HepG2 (cell line): ENCODE data around the gene RNLS. TPM values are rescaled to one million over a fixed set of nuclear protein-coding genes. Genes with fewer than 3 reads are reported as not detected.

Experiments
- ATAC-seq: fragments of 200-7000 bp; cut with Tn5 transposase; 3 replicates; pipeline ENCODE4 v1.9.1; 2020; ENCODE audit warnings: mild to moderate bottlenecking, moderate library complexity
- BruUV-seq: library from RNA; stranded (reverse); fragments of 400-500 nt; replicated peaks from 2 replicates; lab custom pipeline; 2021; lab: Mats Ljungman, UMichigan
- CTCF ChIA-PET: fragments of 300-600 bp; formaldehyde crosslinking; extraction: SDS; loops from one replicate; lab custom pipeline; 2021; ENCODE audit warnings: low total read pairs, inconsistent platforms, low intra/inter-chr PET ratio; lab: Yijun Ruan, JAX
- POLR2A ChIA-PET: fragments of 350-600 bp; sonication (Branson Sonifier 250); formaldehyde crosslinking; loops from one replicate; lab custom pipeline; 2020; ENCODE audit warnings: antibody characterized with exemption, inconsistent platforms; lab: Yijun Ruan, JAX
- DNase-seq: peaks from one replicate; pipeline ENCODE4 v3.0.0-alpha.2; 2015; ENCODE audit warnings: low spot score
- FAIRE-seq: peaks from 3 replicates; lab custom pipeline; 2011; peaks lifted over from hg19 to GRCh38; lab: Jason Lieb, UNC
- H2AFZ ChIP-seq: one replicate; pipeline ENCODE4 v1.6.1; 2011; ENCODE audit warnings: low read length, inconsistent platforms
- H3K27ac ChIP-seq: fragments of 300-600 bp; 3 replicates; pipeline ENCODE4 v1.8.0; 2011; ENCODE audit warnings: mixed run types, mild to moderate bottlenecking, mixed read lengths, low read length, inconsistent platforms; ENCODE audit not compliant: insufficient read depth; ENCODE audit errors: extremely low read length
- H3K27me3 ChIP-seq, 2 experiments: fragments of 200-600 bp in 1 of 2; 2 replicates in 1 of 2; 3 replicates in 1 of 2; pipeline versions ENCODE4 v1.6.0 to v1.8.0; 2011; ENCODE audit warnings: low read length in 2 of 2, mild to moderate bottlenecking in 2 of 2, moderate library complexity in 2 of 2, inconsistent platforms in 1 of 2; ENCODE audit not compliant: insufficient read depth in 2 of 2, control insufficient read depth in 1 of 2
- H3K36me3 ChIP-seq, 2 experiments: fragments of 200-600 bp in 1 of 2; replicated peaks in 1 of 2; 2 replicates in 1 of 2; 3 replicates in 1 of 2; pipeline versions ENCODE4 v1.5.1 to v1.8.0; 2011; ENCODE audit warnings: low read length in 2 of 2, inconsistent platforms in 1 of 2; ENCODE audit not compliant: insufficient read depth in 2 of 2, control insufficient read depth in 1 of 2
- H3K4me1 ChIP-seq: 2 replicates; pipeline ENCODE4 v1.5.1; 2012; ENCODE audit warnings: low read length, inconsistent platforms; ENCODE audit not compliant: insufficient read depth
- H3K4me2 ChIP-seq: 2 replicates; pipeline ENCODE4 v1.6.0; 2011; ENCODE audit warnings: low read depth, low read length, inconsistent platforms
- H3K4me3 ChIP-seq, 3 experiments: fragments of 200-600 bp in 1 of 3; sonication (generic), shearing (Covaris generic) in 1 of 3; replicated peaks in 1 of 3; 2 replicates each; pipeline ENCODE4 v1.5.1; 2011 to 2016; ENCODE audit warnings: low read length in 3 of 3, inconsistent platforms in 2 of 3, low read depth in 2 of 3, mild to moderate bottlenecking in 2 of 3, control low read depth in 1 of 3, mixed read lengths in 1 of 3; ENCODE audit not compliant: insufficient read depth in 1 of 3
- H3K79me2 ChIP-seq: one replicate; pipeline ENCODE4 v1.6.1; 2011; ENCODE audit warnings: low read length, inconsistent platforms; ENCODE audit not compliant: insufficient read depth
- H3K9ac ChIP-seq: 2 replicates; pipeline ENCODE4 v1.6.0; 2011; ENCODE audit warnings: mild to moderate bottlenecking, low read depth, low read length, inconsistent platforms; ENCODE audit not compliant: insufficient read depth
- H3K9me3 ChIP-seq: 2 replicates; pipeline ENCODE4 v1.5.1; 2012; ENCODE audit warnings: mild to moderate bottlenecking, low read length
- H4K20me1 ChIP-seq: 2 replicates; pipeline ENCODE4 v1.6.0; 2011; ENCODE audit warnings: inconsistent platforms, mild to moderate bottlenecking, low read length, moderate library complexity; ENCODE audit not compliant: insufficient read depth
- CCAR2 ChIP-seq: fragments of 200-400 bp; formaldehyde crosslinking; optimal IDR thresholded peaks from 2 replicates; pipeline ENCODE3; 2018; ENCODE audit warnings: low read depth, mild to moderate bottlenecking, low read length, moderate library complexity
- CREM ChIP-seq, 2 experiments: sonication (generic) in 1 of 2; formaldehyde crosslinking in 1 of 2; IDR thresholded peaks; 2 replicates each; pipeline versions ENCODE4 v1.4.0 to v1.6.1; 2016 to 2020; ENCODE audit warnings: antibody characterized with exemption in 1 of 2, mild to moderate bottlenecking in 1 of 2, missing genetic modification reagents in 1 of 2
- FLYWCH1 ChIP-seq: sonication (generic); formaldehyde crosslinking; IDR thresholded peaks from 2 replicates; pipeline ENCODE4 v1.8.1; 2023; ENCODE audit warnings: mild to moderate bottlenecking, missing genetic modification reagents
- PLRG1 ChIP-seq: fragments of 450-650 bp; conservative IDR thresholded peaks from 2 replicates; pipeline ENCODE4 v1.6.1; 2016
- SRSF9 ChIP-seq: fragments of 200-400 bp; formaldehyde crosslinking; IDR thresholded peaks from 2 replicates; pipeline ENCODE4 v1.6.1; 2018; ENCODE audit warnings: borderline replicate concordance, mild to moderate bottlenecking, low read depth, low read length; ENCODE audit not compliant: insufficient read depth, poor library complexity, severe bottlenecking
- ZBTB10 ChIP-seq: sonication (generic); formaldehyde crosslinking; IDR thresholded peaks from 2 replicates; pipeline ENCODE4 v1.4.0; 2020; ENCODE audit warnings: missing genetic modification reagents, borderline replicate concordance
- ZBTB2 ChIP-seq: sonication (generic); formaldehyde crosslinking; IDR thresholded peaks from 2 replicates; pipeline ENCODE4 v1.8.0; 2022; ENCODE audit warnings: low read depth, missing genetic modification reagents
- ZBTB26 ChIP-seq: IDR thresholded peaks from 2 replicates; pipeline ENCODE4 v1.6.1; 2016; ENCODE audit warnings: missing compliant biosample characterization, missing genetic modification reagents, borderline replicate concordance
- ZNF747 ChIP-seq: sonication (generic); formaldehyde crosslinking; IDR thresholded peaks from 2 replicates; pipeline ENCODE4 v1.8.1; 2023; ENCODE audit warnings: missing genetic modification reagents, mild to moderate bottlenecking, borderline replicate concordance
- ZSCAN29 ChIP-seq: sonication (generic); formaldehyde crosslinking; conservative IDR thresholded peaks from 2 replicates; pipeline ENCODE4 v1.4.0; 2020; ENCODE audit warnings: mild to moderate bottlenecking, missing genetic modification reagents
- WGBS: methylation state at CpG from one replicate; pipeline ENCODE4 v1.1.6; 2017; ENCODE audit warnings: low lambda C conversion rate; 5-methylcytosine and 5-hydroxymethylcytosine counted together
- in situ Hi-C: cut with HindIII; loops from 2 replicates; pipeline ENCODE4 v1.10.0; 2017; ENCODE audit warnings: low pct_unique_long_range_greater_than_20kb; ENCODE audit not compliant: extremely low pct_ligation_motif_present
- intact Hi-C: fragments of 100-400 bp; cut with micrococcal nuclease; formaldehyde crosslinking; loops from one replicate; pipeline ENCODE4 v1.10.0; 2022; ENCODE audit not compliant: unreplicated experiment
- polyA plus RNA-seq, 8 experiments: library from polyadenylated mRNA; depleted of rRNA in 3 of 8; stranded (reverse) in 7 of 8; unstranded in 1 of 8; fragments of >200 nt; fragmentation: Illumina TruSeq in 4 of 8; extraction: Trizol in 4 of 8; gene quantifications; 2 replicates each; pipeline versions ENCODE4 v1.2.1 to v1.2.3, GENCODE V29; 2011 to 2016; ENCODE audit warnings: low read depth in 4 of 8, missing spikeins in 1 of 8, mixed read lengths in 1 of 8; ENCODE audit not compliant: insufficient read depth in 1 of 8
- total RNA-seq, 5 experiments: library from RNA; depleted of rRNA; stranded (reverse); fragments of >200 nt; fragmentation: Illumina TruSeq; extraction: Trizol; gene quantifications; 2 replicates each; pipeline ENCODE4 v1.2.3, GENCODE V29; 2016; ENCODE audit warnings: low read depth in 1 of 5

Gene RNLS
- total and polyA plus RNA-seq, 2 of the 13 experiments (the other 11 are each of a cell fraction or from before 2014, with no cell fraction given) = not detected

- ChIA-PET POLR2A (no interaction called here), CTCF (no interaction called here)
- TF ChIP-seq CCAR2 = no peak
- TF ChIP-seq ZBTB26 (CRISPR knock-in tag) = no peak
- Histone ChIP-seq H3K36me3 (no peaks in the 10 kb centered on the region), H2AFZ (no peak overlapping the region), H3K4me2 (no peak overlapping the region), H3K27ac (no peak overlapping the region), H4K20me1 (no peaks in the 10 kb centered on the region), H3K79me2 (no peaks in the 10 kb centered on the region), H3K9ac (no peak overlapping the region), H3K4me3 (no peak overlapping the region), H3K27me3 (no peaks in the 10 kb centered on the region), H3K9me3 (no peaks in the 10 kb centered on the region), H3K4me1 (no peaks in the 10 kb centered on the region)
- no TSS peak for BruUV-seq
- WGBS = 0% methylated on average over 1 of the region's 1 CpG
- FAIRE-seq = no peak
- DNase-seq = no peak
- in situ Hi-C loops = no loop called here
- ATAC-seq = no peak
- intact Hi-C loops = no loop called here
Measured at GRCh38 chr10:88450201-88450600, 132.9 kb downstream of the RNLS start.

GRCh38 chr10:88442716-88443115 is 140.4 kb downstream of the RNLS start:
- H3K9ac ChIP-seq = no peak overlapping the region
- ChIA-PET CTCF (no interaction called here), POLR2A (no interaction called here)
- no peak overlapping the region for H2AFZ ChIP-seq
- no peak overlapping the region for H3K4me3 ChIP-seq
- TF ChIP-seq CREM (IDR thresholded peaks at IDR 0.05) (no peak), CREM (CRISPR knock-in tag; IDR thresholded peaks at IDR 0.05) (no peak), SRSF9 (no peak), ZBTB10 (CRISPR knock-in tag) (no peak), FLYWCH1 (CRISPR knock-in tag) (no peak), ZBTB2 (CRISPR knock-in tag) (no peak), PLRG1 (no peak), ZNF747 (CRISPR knock-in tag) (no peak), ZSCAN29 (CRISPR knock-in tag) (no peak)
- intact Hi-C loops (no loop called here), in situ Hi-C loops (no loop called here)
- no peak overlapping the region for H3K4me2 ChIP-seq
- 53% methylated on average over 4 of the region's 4 CpGs for WGBS
- H3K79me2 ChIP-seq = no peaks in the 10 kb centered on the region
- DNase-seq (no peak), FAIRE-seq (no peak), ATAC-seq (no peak)
- no TSS peak for BruUV-seq
- no peaks in the 10 kb centered on the region for H3K4me1 ChIP-seq
- no peaks in the 10 kb centered on the region for H3K27me3 ChIP-seq
- H4K20me1 ChIP-seq = no peaks in the 10 kb centered on the region
- H3K9me3 ChIP-seq = no peaks in the 10 kb centered on the region
- H3K27ac ChIP-seq = no peak overlapping the region
- no peaks in the 10 kb centered on the region for H3K36me3 ChIP-seq
